ENCODE results near the gene DNAH14. TPM values are rescaled to one million over a fixed set of nuclear protein-coding genes. Genes with fewer than 3 reads are reported as not detected.
"Not testable (repeated sequence)": the region's sequence is repeated elsewhere in the genome, so short reads cannot be mapped to it uniquely, and the experiment has no call there.

The DNAH14 gene
- total RNA-seq, 4 donors from 2014 or later, result under 0.01 to 142 (median 4.1) TPM

DNA sequence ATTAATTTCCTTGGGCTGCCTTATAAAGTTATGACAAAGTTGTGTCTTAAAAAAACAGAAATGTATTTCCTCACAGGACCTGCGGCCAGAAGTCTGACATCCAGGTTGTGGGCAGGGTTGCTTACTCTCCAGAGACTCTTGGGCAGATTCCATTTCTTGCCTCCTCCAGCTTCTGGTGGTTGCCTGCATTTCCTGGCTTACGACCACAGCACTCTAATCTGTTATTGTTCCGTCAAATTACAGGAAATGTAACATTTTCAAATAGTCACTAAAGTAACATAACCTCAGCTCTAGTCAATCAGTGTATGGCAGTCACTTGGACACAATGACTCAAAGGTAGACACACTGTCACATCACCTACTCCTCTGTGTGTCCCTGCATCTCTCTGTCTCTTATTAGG, 226.8 kb downstream of the DNAH14 start:
- H3K4me3 ChIP-seq, result no peak overlapping the region
- no peak for TF ChIP-seq POLR2A (IDR thresholded peaks at IDR 0.05)
- TF ChIP-seq, protein P1, sequence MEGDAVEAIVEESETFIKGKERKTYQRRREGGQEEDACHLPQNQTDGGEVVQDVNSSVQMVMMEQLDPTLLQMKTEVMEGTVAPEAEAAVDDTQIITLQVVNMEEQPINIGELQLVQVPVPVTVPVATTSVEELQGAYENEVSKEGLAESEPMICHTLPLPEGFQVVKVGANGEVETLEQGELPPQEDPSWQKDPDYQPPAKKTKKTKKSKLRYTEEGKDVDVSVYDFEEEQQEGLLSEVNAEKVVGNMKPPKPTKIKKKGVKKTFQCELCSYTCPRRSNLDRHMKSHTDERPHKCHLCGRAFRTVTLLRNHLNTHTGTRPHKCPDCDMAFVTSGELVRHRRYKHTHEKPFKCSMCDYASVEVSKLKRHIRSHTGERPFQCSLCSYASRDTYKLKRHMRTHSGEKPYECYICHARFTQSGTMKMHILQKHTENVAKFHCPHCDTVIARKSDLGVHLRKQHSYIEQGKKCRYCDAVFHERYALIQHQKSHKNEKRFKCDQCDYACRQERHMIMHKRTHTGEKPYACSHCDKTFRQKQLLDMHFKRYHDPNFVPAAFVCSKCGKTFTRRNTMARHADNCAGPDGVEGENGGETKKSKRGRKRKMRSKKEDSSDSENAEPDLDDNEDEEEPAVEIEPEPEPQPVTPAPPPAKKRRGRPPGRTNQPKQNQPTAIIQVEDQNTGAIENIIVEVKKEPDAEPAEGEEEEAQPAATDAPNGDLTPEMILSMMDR (IDR thresholded peaks at IDR 0.05), result no peak
- intact Hi-C loops (cut with DNase I; ENCODE audit: low total_unique reads), result no loop called here

DNA sequence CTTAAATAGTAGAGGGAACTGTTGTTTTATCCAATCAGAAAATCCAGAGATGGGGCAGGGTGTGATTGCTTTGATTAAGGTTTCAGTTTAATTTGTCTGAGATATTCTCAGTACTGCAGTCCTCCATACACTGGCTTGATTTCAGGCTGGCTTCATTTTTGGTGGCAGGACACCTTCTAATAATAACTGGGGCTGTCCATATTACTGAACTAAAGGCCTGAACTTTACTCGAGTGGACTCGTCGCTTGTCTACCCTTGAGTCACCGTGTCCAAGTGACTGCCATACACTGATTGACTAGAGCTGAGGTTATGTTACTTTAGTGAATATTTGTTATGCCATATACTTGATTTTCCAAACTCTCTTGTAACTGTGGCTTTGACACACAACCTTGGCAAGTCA, 228.8 kb downstream of the DNAH14 start:
- H3K4me3 ChIP-seq, result no peak overlapping the region
- intact Hi-C loops (cut with DNase I; ENCODE audit: low total_unique reads), result no loop called here
- DNase-seq, result no peak
- H3K27me3 ChIP-seq, result no peaks in the 10 kb centered on the region
- H3K4me1 ChIP-seq, result no peaks in the 10 kb centered on the region
- TF ChIP-seq, protein P1 (IDR thresholded peaks at IDR 0.05), result no peak
- no peak for TF ChIP-seq POLR2A (IDR thresholded peaks at IDR 0.05)
- no peaks in the 10 kb centered on the region for H3K9me3 ChIP-seq
- no peaks in the 10 kb centered on the region for H3K36me3 ChIP-seq
- no peak overlapping the region for H3K27ac ChIP-seq

More for the DNA sequence above, 226.8 kb downstream of the DNAH14 start:
- H3K36me3 ChIP-seq, result no peaks in the 10 kb centered on the region
- H3K9me3 ChIP-seq, result no peaks in the 10 kb centered on the region
- H3K4me1 ChIP-seq, result no peaks in the 10 kb centered on the region
- no peak overlapping the region for H3K27ac ChIP-seq
- no peaks in the 10 kb centered on the region for H3K27me3 ChIP-seq
- DNase-seq, result no peak

DNA sequence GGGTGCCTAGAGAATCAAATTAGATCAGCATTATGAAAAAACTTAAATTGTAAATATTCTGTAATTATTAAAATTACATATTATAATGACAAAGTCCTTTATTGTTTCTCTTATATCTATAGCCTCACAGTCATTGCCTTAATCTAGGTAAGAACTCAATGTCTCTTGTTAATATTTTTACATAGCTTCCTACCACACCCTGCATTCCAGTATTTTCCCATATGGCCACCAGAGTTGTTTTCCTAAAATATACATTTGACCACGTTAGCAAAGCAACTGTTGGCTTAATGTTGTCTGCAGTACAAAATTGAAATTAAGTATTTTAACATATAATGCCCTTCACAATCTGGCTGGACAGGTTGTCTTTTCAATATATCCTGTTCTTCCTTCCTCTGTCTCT, 230.3 kb downstream of the DNAH14 start:
- Histone ChIP-seq H3K27ac (no peak overlapping the region), H3K4me3 (no peak overlapping the region), H3K4me1 (no peaks in the 10 kb centered on the region), H3K9me3 (no peaks in the 10 kb centered on the region), H3K27me3 (no peaks in the 10 kb centered on the region), H3K36me3 (no peaks in the 10 kb centered on the region)
- DNase-seq, result no peak
- intact Hi-C loops (cut with DNase I; ENCODE audit: low total_unique reads), result no loop called here
- TF ChIP-seq, protein P1 (IDR thresholded peaks at IDR 0.05), result no peak
- TF ChIP-seq POLR2A (IDR thresholded peaks at IDR 0.05), result no peak

DNA sequence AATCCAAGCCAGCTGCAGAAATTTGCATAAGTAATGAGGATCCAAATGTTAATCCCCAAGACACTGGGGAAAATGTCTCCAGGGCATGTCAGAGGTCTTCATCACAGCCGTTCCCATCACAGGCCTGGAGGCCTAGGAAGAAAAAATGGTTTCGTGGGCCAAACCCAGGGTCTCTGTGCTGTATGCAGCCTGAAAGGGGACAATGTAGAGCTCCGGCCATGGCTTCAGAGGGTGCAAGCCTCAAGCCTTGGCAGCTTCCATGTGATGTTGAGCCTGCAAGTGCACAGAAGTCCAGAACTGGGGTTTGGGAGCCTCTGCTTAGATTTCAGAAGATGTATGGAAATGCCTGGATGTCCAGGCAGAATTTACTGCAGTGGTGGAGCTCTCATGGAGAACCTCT, 247.9 kb downstream of the DNAH14 start:
- DNase-seq; H3K27ac ChIP-seq; H3K27me3 ChIP-seq; H3K4me3 ChIP-seq; intact Hi-C loops (cut with DNase I; ENCODE audit: low total_unique reads); H3K9me3 ChIP-seq; H3K4me1 ChIP-seq; H3K36me3 ChIP-seq: not testable (repeated sequence)

DNA sequence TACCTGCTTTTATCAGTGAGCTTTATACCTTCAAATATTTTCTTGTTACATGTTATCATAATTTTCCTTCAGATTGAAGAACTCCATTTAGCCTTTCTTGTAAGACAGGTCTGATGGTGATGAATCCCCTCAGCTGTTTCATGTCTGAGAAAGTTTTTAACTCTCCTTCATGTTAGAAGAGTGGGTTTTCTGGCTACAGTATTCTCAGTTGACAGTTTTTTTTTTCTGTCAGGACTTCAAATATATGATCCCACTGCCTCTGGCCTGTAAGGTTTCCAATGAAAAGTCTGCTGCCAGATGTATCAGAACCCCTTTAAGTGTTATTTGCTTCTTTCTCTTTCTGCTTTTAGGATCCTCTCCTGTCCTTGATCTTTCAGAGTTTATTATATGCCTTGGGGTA, 250.2 kb downstream of the DNAH14 start:
- intact Hi-C loops (cut with DNase I; ENCODE audit: low total_unique reads), result no loop called here

More for the DNA sequence above, 250.2 kb downstream of the DNAH14 start:
- H3K9me3 ChIP-seq, result no peaks in the 10 kb centered on the region
- H3K27me3 ChIP-seq, result no peaks in the 10 kb centered on the region
- no peaks in the 10 kb centered on the region for H3K36me3 ChIP-seq
- H3K4me3 ChIP-seq, result no peak overlapping the region
- DNase-seq, result no peak
- TF ChIP-seq, protein P1 (IDR thresholded peaks at IDR 0.05), result no peak
- no peak for TF ChIP-seq POLR2A (IDR thresholded peaks at IDR 0.05)
- H3K4me1 ChIP-seq, result no peaks in the 10 kb centered on the region
- H3K27ac ChIP-seq, result no peak overlapping the region

Data from uterus (tissue), 4 donors.